ENCODE data around the gene MLLT3.

MLLT3 gene

GRCh38 chr9:20603524-20604268 lies 18.6 kb downstream of the MLLT3 start:
- Histone ChIP-seq H3K9ac (ENCODE audit: low read length) (no peak overlapping the region), H3K4me1 (ENCODE audit: low read length) (peaks cover 12% of the 10 kb centered on the region), H3K36me3 (replicated peaks; ENCODE audit: low read depth, low read length) (no peaks in the 10 kb centered on the region), H3K9me3 (ENCODE audit: insufficient read depth, low read length) (no peaks in the 10 kb centered on the region), H2AFZ (ENCODE audit: low read depth, low read length) (no peak overlapping the region), H4K20me1 (ENCODE audit: insufficient read depth, low read length) (no peaks in the 10 kb centered on the region), H3K27me3 (ENCODE audit: low read depth, low read length) (no peaks in the 10 kb centered on the region), H3K79me2 (ENCODE audit: low read length) (no peaks in the 10 kb centered on the region), H3K27ac (ENCODE audit: low read length) (no peak overlapping the region), H3K4me2 (ENCODE audit: low read length) (no peak overlapping the region), H3K4me3 (ENCODE audit: low read length) (no peak overlapping the region)
- TF ChIP-seq EZH2phosphoT487 (IDR thresholded peaks at IDR 0.05; ENCODE audit: low read depth) = no peak
- TF ChIP-seq CTCF (IDR thresholded peaks at IDR 0.05; ENCODE audit: low read depth, low read length) = no peak

- no peaks in the 10 kb centered on the region for H3K79me2 ChIP-seq (ENCODE audit: low read length)
- no peak overlapping the region for H3K9ac ChIP-seq (ENCODE audit: low read length)
- H3K27ac ChIP-seq (ENCODE audit: low read length) = no peak overlapping the region
- H4K20me1 ChIP-seq (ENCODE audit: insufficient read depth, low read length) = no peaks in the 10 kb centered on the region
- TF ChIP-seq EZH2phosphoT487 (IDR thresholded peaks at IDR 0.05; ENCODE audit: low read depth) (no peak), CTCF (IDR thresholded peaks at IDR 0.05; ENCODE audit: low read depth, low read length) (no peak)
- no peak overlapping the region for H2AFZ ChIP-seq (ENCODE audit: low read depth, low read length)
- no peak overlapping the region for H3K4me3 ChIP-seq (ENCODE audit: low read length)
- H3K4me2 ChIP-seq (ENCODE audit: low read length) = no peak overlapping the region
- peaks cover 12% of the 10 kb centered on the region for H3K4me1 ChIP-seq (ENCODE audit: low read length)
- no peaks in the 10 kb centered on the region for H3K9me3 ChIP-seq (ENCODE audit: insufficient read depth, low read length)
- H3K27me3 ChIP-seq (ENCODE audit: low read depth, low read length) = no peaks in the 10 kb centered on the region
- H3K36me3 ChIP-seq (replicated peaks; ENCODE audit: low read depth, low read length) = no peaks in the 10 kb centered on the region
Measured at GRCh38 chr9:20601292-20601691, 21.0 kb downstream of the MLLT3 start.

GRCh38 chr9:20599195-20599594 lies 23.1 kb downstream of the MLLT3 start:
- Histone ChIP-seq H3K79me2 (ENCODE audit: low read length) (no peaks in the 10 kb centered on the region), H3K27ac (ENCODE audit: low read length) (no peak overlapping the region), H3K36me3 (replicated peaks; ENCODE audit: low read depth, low read length) (no peaks in the 10 kb centered on the region), H3K27me3 (ENCODE audit: low read depth, low read length) (no peaks in the 10 kb centered on the region), H4K20me1 (ENCODE audit: insufficient read depth, low read length) (no peaks in the 10 kb centered on the region), H3K4me1 (ENCODE audit: low read length) (peaks cover 8% of the 10 kb centered on the region), H3K4me2 (ENCODE audit: low read length) (no peak overlapping the region), H2AFZ (ENCODE audit: low read depth, low read length) (no peak overlapping the region), H3K9me3 (ENCODE audit: insufficient read depth, low read length) (no peaks in the 10 kb centered on the region), H3K9ac (ENCODE audit: low read length) (no peak overlapping the region), H3K4me3 (ENCODE audit: low read length) (no peak overlapping the region)
- TF ChIP-seq CTCF (IDR thresholded peaks at IDR 0.05; ENCODE audit: low read depth, low read length) = no peak
- no peak for TF ChIP-seq EZH2phosphoT487 (IDR thresholded peaks at IDR 0.05; ENCODE audit: low read depth)

GRCh38 chr9:20598367-20598766 lies 23.9 kb downstream of the MLLT3 start:
- H3K9me3 ChIP-seq (ENCODE audit: insufficient read depth, low read length) = no peaks in the 10 kb centered on the region
- H3K9ac ChIP-seq (ENCODE audit: low read length) = no peak overlapping the region
- H3K27me3 ChIP-seq (ENCODE audit: low read depth, low read length) = no peaks in the 10 kb centered on the region
- no peaks in the 10 kb centered on the region for H4K20me1 ChIP-seq (ENCODE audit: insufficient read depth, low read length)
- H3K4me2 ChIP-seq (ENCODE audit: low read length) = no peak overlapping the region
- no peak overlapping the region for H2AFZ ChIP-seq (ENCODE audit: low read depth, low read length)
- no peak overlapping the region for H3K4me3 ChIP-seq (ENCODE audit: low read length)
- no peak overlapping the region for H3K27ac ChIP-seq (ENCODE audit: low read length)
- no peaks in the 10 kb centered on the region for H3K36me3 ChIP-seq (replicated peaks; ENCODE audit: low read depth, low read length)
- no peak for TF ChIP-seq CTCF (IDR thresholded peaks at IDR 0.05; ENCODE audit: low read depth, low read length)
- TF ChIP-seq EZH2phosphoT487 (IDR thresholded peaks at IDR 0.05; ENCODE audit: low read depth) = no peak
- no peaks in the 10 kb centered on the region for H3K79me2 ChIP-seq (ENCODE audit: low read length)
- peaks cover 8% of the 10 kb centered on the region for H3K4me1 ChIP-seq (ENCODE audit: low read length)

Data from OCI-LY3 (cell line).